Activated CD4-positive, CD25-positive, alpha-beta regulatory T cell treated with anti-CD3 and anti-CD28 coated beads, Interleukin-2, amount 50 U/mL, for 24 hours (primary cell): ENCODE measurements around the gene LMNTD1.

ENCODE experiments used
- ATAC-seq, 2 donors: fragments of 150-1000 bp; cut with Tn5 transposase; one replicate each; pipeline ENCODE4 v1.10.0; 2021; ENCODE audit warnings: mild to moderate bottlenecking in 1 of 2, moderate library complexity in 1 of 2

LMNTD1 gene

DNA sequence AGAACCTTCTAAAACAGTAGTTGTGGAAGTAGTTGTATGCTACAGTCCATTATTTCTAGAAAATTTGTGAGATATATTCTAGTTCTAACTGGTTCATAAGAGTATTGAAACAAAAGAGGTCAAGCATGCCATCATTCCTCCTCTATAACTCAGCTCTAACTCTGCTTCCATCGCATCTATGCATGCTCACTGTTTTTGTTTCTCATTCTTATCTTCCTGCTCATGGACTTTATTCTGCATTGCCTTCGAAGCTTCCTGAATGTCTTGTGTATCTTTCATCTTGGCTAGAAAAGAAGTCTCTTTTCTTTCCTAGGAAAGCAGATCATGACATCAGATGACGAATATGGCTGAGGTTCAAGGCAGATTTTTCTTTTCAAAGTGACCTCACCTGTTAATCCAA lies 402 bp downstream of the LMNTD1 start:
- ATAC-seq = no peak

DNA sequence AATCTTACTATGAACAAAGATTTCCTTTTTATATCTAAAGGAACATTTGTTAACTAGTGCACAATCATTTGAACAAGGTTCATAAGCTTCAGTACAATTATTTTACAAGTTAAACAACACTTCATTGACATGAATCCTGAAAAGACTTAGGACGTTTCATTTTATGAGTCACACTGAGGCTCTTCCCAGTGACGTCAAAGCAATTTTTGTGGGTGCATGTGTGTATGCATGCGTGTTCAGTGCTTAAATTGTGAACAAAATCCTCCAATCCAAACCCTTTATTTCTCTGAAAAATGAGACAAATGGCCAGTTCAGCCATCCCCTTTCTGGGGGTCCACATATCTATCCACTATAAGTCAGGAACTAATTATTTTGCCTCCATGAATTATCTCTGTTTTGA lies 2.9 kb downstream of the LMNTD1 start:
- ATAC-seq = no peak

DNA sequence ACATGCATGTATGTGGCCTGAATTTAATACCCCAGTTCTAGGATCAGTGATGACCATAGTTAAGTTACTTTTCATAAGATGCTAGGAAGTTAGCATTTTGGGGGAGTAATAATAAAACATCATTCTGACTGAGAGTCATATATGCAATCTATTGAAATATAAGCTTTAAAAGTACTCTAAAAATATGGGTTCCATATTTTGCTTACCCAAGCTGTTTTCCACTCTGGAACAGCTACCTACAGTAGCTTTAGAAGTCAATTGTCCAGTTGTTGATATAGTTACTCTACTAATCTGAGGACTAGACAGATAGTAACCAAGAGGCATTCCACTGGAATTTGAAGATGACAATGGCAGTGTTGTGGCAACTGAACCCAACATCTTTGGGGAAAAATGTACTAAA lies 4.0 kb downstream of the LMNTD1 start:
- ATAC-seq = no peak

DNA sequence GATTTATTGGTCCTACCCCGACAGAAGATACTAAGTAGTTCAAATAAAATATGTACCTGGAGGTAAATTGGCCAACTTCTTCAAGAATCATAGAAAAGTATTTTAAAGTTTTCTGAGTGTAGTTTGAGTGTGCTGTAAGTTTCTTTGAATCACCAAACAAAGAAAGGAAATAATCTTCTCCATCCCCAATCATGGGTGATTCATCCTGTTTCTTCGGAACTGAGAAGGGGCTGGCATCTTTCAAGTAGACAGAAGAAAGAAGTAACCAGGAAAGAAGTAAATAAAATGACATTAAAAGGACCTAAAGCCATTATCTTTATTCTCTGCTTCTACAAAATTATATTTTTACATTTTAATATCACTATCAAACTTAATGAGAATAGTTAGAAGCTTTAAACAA lies 6.8 kb downstream of the LMNTD1 start:
- ATAC-seq = no peak

DNA sequence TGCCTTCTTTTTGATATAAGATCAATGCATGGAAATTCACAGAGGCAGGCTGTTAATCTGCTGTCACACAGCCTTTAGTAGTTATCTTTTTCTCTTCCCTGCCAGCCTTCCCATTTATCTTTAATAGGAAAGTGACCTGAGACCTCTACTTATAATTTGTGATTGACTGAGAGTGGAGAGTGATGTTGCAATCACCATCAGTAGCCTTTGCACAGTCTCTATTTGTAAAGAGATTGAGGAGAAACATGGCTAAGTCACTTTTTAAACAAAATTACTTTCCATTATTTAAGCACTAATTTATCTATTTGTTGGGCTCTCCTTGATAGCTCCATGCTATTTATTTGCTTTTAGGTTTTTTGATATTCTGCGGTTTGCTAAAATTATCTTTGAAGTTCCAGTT lies 19.9 kb downstream of the LMNTD1 start:
- no peak for ATAC-seq

DNA sequence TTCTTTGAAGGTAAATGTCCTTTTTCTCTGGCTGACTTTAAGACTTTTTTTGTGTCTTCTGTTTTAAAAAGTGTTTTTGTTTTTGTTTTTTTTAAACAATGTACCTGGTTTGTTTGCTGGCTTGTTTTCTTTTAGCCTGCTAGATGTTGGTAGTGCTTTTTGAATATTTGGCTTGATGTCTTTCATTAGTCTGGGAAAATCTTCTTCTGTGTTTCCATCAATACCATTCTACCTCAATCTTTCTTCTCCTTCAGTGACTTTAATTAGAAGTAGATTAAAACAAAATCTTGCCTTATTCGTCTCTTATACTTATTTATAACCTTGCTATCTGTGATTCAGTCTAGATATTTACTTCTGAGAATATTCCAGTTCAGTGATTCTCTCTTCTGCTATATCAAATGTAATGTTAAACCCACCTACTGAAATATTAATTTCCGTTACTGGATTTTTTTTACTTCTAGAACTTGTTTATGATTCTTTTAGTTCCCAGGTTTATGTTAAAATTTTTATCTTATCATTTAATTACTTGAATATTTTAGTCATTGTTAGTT lies 21.5 kb downstream of the LMNTD1 start:
- ATAC-seq = no peak

DNA sequence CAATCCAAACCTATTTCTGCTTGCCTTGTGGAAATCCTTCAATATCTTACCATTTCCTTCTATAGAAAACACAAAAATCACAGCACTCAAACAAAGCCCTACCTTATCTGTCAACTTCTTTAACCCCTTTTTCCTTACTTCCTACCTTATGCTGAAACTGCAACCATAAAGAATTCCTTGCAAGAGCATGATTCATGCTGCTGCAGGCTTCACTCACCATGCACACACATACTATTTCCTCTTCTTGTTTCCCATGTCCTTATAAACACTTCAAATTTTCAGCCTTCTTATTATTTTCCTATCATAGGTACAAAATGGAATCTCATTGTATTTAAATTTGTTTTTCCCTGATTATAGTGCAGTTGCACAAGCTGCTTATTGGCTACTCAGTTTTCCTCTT lies 23.3 kb downstream of the LMNTD1 start:
- no peak for ATAC-seq

DNA sequence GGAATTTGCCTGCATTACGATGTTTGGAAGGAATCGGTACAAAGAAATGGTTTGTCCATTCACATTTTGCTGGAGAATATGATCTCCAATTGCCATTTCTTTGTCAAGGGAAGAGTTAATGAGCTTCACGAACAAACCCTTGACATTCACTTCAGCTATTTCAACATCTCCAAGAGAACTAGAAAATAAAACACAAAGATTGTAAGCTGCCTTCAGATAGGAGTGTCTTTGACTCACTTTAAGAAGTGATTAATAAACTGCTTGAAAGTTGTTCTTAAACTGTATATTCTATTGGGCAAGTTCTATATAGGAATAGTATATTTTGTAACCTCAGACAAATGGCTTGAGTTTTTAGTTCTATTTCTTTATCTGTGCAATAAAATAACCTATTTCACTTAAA lies 26.3 kb downstream of the LMNTD1 start:
- no peak for ATAC-seq

DNA sequence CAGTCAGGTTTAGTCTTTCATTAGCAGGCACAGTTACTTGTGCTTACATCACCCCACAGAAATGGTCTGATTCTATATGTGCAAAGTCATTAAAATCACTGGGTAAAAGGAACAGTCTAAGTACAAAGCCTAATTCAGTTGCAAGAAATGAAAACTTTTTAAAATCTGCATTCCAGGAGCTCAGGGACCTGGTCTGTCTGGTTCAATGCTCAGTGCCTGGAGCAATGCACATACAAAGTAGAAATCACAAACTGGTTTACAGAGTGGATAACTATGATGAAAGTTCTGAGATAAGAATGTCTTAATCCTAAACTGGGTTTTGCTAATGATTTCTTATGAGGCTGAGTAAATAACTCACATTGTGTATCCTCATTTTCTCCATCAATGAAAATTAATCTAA lies 28.7 kb downstream of the LMNTD1 start:
- ATAC-seq = no peak

DNA sequence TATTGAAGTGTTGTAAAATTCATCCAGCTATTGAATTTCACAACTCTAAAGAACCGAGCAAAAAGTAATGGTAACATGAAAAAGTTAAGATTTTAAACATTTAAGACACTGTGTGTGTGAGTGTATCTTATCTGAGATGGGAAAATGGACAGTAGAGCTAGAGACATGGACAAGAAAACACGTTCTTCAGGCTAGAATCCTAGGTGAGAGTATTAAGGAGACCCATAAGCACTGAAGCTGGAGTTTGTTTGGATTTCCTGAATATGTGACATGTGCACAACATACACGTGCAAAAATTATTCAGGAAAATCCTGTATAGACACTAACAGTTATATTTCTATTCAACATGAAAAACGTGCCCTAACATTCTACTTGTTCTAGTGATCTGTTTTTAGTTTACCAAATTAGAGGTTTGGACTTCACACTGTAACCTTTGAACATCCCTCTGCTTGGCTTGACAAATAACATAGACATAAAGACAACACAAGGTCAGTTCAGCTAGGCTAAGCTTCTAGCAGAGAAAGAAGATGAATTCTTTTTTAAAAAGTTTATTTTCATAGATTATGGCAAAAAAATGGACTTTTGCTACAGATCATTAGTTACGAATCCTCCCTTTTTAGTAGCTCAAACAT lies 31.3 kb downstream of the LMNTD1 start:
- ATAC-seq = no peak

DNA sequence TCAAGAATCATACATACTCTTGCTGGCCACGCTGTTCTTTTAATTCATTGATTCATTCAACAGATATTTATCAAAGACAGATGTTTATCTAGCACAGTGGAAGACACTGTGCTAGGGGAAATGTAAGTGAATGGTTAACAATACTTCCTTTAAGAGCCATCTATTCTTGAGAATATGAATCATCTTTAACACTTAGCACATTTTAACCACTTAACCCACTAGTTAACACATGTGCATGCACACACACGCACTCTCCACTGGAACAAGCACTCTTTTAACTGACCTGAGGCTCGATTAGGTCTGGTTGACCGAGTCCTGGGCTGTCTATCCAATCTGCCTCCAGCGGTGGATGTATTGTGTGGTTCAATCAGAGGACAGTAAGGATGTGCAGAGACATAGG lies 34.6 kb downstream of the LMNTD1 start:
- ATAC-seq = no peak

DNA sequence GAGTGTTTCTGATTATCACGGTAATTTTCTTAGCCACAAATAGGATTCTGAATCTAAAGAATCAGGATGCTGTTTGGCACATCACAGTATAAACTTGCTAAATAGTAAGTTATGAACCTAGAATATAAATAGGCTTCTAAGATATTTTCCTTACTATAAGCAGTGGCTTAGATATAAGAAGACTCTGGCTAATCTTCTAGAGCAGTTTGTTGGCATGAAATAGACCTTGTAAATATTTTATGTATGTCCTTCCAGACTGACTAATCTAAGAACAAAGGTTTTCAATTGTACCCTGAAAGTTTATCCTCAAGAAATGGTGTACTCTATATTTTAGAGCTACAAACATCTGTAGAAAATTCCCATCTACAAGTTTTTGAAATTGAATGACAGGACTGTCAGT lies 48.3 kb downstream of the LMNTD1 start:
- no peak for ATAC-seq

DNA sequence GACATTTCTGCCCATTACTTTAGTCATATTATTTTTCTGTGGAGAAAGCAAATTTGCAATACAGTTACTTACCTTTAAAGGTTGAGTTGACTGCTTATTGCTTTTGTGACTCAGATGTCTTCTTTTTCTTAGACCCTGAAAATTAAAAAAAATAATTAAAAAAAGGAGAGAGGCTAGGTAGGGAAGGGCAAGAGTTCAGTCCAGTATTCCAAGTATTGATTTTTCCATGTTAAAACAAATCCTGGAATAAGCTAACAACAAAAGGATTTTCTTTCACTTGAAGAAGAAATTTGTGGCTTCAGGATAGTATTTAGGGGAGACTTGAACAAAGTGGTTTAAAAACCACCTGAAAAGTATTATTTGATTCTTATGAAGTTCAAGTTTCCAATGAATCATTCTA lies 49.4 kb downstream of the LMNTD1 start:
- no peak for ATAC-seq

DNA sequence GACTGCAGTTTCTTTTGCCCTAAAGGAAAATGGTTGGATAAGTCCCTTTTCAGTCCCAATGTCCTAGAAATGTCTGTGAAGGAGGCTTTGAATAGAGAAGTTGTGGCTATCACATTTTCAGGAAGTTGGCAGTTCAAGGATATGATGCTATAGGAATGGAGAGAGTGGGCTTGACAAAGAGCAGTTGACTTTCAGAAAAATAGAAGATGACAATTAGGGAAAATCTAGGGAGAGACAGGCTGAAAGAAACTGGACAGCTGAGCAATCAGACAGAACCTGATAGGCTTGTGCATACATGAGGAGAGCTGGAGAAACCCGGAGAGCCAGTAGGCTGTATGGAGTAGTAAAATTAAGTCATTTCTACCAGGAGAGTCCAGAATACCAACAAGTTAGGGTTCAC lies 50.5 kb downstream of the LMNTD1 start:
- ATAC-seq = no peak

DNA sequence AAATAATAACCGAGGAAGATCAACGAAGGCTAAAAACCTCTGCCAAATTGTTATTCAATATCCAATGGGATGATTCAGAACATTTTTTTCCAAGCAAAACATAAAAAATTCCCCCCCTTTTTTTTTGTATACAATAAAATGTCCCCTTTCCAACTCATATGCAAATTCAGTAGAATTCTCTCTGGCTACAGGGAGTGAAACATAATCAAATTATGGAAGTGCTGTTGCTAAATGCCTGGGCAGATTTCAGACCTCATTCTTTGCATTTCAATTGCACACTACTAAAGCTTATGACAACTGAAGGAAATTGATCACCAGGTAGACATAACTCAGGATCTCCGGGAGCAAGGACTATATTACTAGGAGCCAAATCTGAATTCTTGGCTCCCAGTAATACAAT lies 51.0 kb downstream of the LMNTD1 start:
- no peak for ATAC-seq

DNA sequence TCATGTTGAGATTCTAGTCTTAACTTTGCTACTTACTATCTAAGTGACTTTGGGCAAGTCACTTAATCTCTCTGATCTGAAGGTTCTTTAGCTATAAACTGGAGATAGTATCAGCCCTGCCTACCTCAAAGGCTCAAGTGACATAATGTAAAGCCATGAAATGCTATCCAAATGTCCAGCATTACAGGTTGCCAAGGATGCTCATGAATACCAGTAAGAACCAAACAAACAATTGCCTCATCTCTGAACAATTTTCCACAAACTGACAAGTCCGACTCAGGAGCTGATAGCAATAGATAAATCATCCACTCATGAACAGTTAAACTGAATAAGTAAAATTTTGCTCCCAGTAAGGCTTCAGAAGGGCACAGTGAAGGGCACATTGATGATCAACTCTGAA lies 51.5 kb downstream of the LMNTD1 start:
- ATAC-seq = no peak

DNA sequence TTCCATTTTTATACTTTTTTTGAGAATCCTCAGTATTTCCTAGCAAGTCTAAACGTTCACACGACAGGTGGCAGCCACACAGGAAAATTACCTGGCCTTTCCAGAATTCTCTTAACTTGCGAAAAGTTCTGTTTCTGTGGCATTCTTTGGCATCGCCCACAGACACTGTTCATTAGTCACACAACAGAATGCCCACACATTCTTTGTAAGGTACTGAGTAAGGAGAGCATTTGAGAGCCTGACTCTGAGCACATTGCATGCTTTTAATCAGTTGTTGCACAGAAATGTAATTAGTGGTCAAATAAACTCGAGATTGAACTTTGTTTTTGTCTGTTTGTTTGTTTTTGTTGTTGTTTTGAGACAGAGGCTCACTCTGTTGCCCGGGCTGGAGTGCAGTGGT lies 52.4 kb downstream of the LMNTD1 start:
- no peak for ATAC-seq

DNA sequence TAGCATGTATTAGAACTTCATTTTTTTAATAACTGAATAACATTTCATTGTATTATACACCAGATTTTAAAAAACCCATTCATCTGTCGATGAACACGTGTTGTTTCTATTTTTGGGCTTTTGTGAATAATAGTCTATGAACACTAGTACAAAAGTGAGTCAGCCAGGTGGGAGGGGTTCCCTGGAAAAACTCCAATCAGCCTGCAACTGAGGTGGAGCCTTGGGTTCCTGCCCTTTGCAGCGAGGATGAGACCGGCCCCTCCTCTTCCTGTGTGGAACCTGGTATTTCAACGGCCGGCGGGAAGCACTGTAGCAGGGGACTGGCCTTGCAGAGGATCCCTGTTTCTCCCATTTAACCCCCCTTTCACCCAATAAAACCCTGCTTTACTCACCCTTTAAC lies 56.1 kb downstream of the LMNTD1 start:
- no peak for ATAC-seq

DNA sequence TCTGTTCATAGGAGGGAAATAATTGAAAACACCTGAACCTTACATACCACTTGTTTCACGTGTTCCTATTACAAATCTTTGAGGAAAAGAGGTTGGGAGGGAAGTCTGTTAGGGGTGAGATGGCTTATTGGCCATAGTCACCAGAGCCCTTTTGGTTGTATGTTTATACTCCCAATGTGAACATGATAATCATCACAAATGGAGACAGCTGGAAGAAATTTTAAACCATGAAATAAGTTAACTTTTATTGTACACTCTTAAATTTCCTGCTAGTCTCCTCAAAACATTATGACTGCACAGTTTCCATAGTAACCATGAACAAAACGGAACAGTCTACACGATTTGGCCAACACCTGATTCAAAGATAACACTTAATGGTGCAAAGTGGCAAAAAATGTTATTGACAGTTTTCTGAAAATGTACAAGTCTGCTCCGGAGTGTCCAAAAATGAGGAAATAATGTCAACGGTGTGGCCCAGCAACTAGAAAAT lies 56.9 kb downstream of the LMNTD1 start:
- ATAC-seq = no peak

DNA sequence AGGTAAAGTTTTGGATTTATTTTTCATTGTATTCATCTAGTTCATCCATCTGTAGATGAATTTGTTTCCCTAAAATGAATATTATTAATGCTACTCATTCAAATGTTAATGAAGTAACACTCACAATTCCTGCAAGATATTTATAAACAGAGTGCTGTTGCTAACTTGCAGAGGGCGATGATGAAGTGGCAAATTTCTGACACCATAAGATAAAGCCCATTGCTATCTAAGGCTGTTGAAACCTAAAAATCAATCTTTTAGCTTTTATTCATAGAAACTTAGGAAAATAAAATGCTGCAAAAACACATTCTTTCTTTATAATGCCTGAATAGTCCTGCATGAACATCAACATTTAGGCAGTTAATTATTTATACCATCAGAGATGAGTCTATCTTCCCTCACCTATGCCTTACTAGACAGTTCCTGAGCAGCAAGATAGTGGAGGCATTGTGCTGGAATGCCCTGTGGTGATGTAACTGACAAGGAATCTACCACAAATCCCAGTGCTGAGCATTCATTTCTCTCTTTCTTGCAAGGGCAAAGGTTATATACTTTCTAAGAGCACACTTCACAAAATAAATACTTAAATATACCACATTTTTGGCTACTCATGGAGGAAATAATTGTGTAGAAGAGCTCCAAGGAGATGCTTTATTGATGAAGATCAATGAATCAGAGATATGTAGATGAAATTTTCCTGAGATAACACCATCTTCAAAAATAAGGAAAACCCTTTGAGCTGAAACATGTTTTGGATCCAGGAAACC lies 57.6 kb downstream of the LMNTD1 start:
- no peak for ATAC-seq

DNA sequence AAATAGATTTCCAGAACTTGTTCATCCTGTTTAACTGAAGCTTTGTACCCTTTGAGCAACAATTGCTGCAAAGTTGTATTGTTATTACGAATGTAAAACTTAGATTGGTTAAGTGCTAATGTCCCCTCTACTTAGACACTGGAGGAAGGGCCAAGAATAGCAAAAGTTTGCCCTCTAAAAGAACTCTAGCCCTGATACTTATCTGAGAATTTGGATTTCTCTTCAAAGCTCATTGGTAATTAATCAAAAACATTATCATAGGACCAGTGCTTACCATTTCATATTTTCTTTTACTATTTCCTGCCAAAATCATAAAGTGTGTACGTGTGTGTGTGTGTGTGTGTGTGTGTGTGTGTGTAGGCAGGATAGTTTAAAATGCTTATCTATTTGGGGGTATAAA lies 58.2 kb downstream of the LMNTD1 start:
- no peak for ATAC-seq

DNA sequence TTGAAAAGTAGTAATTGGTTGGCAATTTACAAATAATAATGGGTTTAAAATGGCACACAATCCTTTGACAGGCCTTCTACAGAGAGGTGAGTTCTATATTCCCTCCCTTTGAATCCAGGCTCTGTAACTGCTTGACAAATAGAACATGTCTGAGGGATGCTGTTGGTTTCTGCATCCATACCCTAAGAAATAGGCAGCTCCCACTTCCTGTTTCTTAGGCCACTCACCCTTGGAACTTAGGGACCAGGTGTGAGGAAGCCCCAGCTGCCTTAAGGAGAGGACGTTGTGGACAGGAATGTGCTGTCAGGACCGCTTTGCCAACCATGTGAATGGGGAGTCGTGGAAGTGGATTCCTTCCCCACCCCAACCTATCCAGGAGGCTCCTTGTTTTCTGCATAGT lies 59.4 kb downstream of the LMNTD1 start:
- ATAC-seq = no peak

DNA sequence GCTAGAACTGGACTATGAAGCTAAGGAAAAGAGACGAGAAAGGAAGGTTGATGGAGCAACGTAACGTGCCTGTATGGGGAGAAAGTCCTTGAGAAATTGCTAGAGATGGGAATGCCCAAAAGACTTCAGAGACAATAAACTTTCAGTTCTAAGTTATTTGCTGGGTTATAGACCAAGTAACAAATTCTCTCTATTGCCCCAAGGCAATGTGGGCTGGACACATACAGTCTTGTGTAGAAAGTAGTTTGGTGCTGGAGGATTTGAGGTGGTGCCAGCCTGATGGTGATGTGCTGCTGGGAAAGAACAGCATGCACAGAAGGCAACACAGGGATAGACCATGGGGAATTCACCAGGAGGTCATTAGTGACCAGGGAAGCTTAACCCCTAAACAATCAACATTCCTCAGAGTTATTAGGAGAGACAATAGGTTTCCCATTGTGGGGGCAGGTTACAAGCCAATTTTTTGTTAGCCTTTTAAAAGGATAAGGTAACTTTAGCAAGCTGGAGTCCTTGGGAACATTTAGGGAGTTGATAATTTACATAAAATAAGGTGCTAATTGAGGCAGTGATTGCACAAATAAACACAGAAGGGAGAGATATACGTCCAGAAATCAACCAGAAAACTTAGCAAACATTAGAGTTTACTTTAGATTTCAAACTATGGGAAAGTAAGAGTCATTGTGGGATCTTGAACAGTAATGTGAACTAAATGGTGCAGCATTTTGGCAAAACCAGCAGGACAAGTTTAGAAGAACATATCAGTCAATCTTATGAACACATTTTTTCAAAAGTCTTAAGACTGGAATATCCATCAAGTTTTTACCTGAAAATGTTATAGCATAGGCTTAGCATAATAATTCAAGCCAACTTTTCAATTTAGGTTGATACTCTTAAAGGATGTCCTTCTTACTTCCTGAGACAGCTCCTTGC lies 61.4 kb downstream of the LMNTD1 start:
- no peak for ATAC-seq
